Hepatocyte (in vitro differentiated cells): Measurements from ENCODE around the gene NFIX. TPM values are rescaled to one million over a fixed set of nuclear protein-coding genes. Genes with fewer than 3 reads are reported as not detected.
A peak's percentile ranks its signal among the peaks of the same experiment; 100 is the strongest.

Source experiments
- DNase-seq: peaks from one replicate; pipeline ENCODE4 v3.0.0-alpha.2; 2016; ENCODE audit warnings: low spot score
- H2AFZ ChIP-seq: fragments of 200-600 bp; sonication (generic); 2 replicates; pipeline ENCODE4 v1.6.0; 2016; ENCODE audit warnings: antibody characterized with exemption, mild to moderate bottlenecking
- H3K27ac ChIP-seq: fragments of 200-600 bp; sonication (generic); 2 replicates; pipeline ENCODE4 v1.5.1; 2016; ENCODE audit warnings: mild to moderate bottlenecking
- H3K27me3 ChIP-seq: fragments of 200-600 bp; sonication (generic); 2 replicates; pipeline ENCODE4 v1.6.1; 2016
- H3K36me3 ChIP-seq: fragments of 200-600 bp; sonication (generic); replicated peaks from 2 replicates; pipeline ENCODE4 v1.5.1; 2016; ENCODE audit warnings: low read depth; ENCODE audit not compliant: insufficient read depth
- H3K4me1 ChIP-seq: fragments of 200-600 bp; sonication (generic); 2 replicates; pipeline ENCODE4 v1.5.1; 2016; ENCODE audit warnings: mild to moderate bottlenecking, moderate library complexity; ENCODE audit not compliant: insufficient read depth
- H3K4me2 ChIP-seq: fragments of 200-600 bp; sonication (generic); 2 replicates; pipeline ENCODE4 v1.6.0; 2016
- H3K4me3 ChIP-seq: fragments of 200-600 bp; sonication (generic); 2 replicates; pipeline ENCODE4 v1.5.1; 2016; ENCODE audit warnings: mild to moderate bottlenecking
- H3K79me2 ChIP-seq: fragments of 200-600 bp; sonication (generic); 2 replicates; pipeline ENCODE4 v1.6.0; 2017; ENCODE audit warnings: mild to moderate bottlenecking
- H3K9me2 ChIP-seq: fragments of 200-600 bp; sonication (generic); replicated peaks from 2 replicates; pipeline ENCODE4 v1.6.0; 2017; ENCODE audit warnings: mild to moderate bottlenecking; ENCODE audit not compliant: insufficient read depth
- H3K9me3 ChIP-seq: fragments of 200-600 bp; sonication (generic); 2 replicates; pipeline ENCODE4 v1.5.1; 2016; ENCODE audit warnings: low read depth, mild to moderate bottlenecking
- H4K20me1 ChIP-seq: fragments of 200-600 bp; sonication (generic); 2 replicates; pipeline ENCODE4 v1.6.0; 2016; ENCODE audit warnings: mild to moderate bottlenecking; ENCODE audit not compliant: insufficient read depth, poor library complexity, severe bottlenecking
- CTCF ChIP-seq: fragments of 200-600 bp; sonication (generic); IDR thresholded peaks from 2 replicates; pipeline ENCODE4 v1.5.1; 2016; ENCODE audit warnings: antibody characterized with exemption, mild to moderate bottlenecking; ENCODE audit not compliant: poor library complexity
- EZH2 ChIP-seq: fragments of 200-600 bp; sonication (generic); IDR thresholded peaks from 2 replicates; pipeline ENCODE4 v1.6.1; 2016; ENCODE audit warnings: antibody characterized with exemption, mild to moderate bottlenecking, borderline replicate concordance
- EZH2phosphoT487 ChIP-seq: fragments of 200-600 bp; sonication (generic); IDR thresholded peaks from one replicate; pipeline ENCODE4 v1.6.1; 2018; ENCODE audit warnings: antibody characterized with exemption, mild to moderate bottlenecking, low read depth, moderate library complexity; ENCODE audit not compliant: unreplicated experiment, severe bottlenecking
- WGBS: methylation state at CpG from one replicate; pipeline ENCODE4 v1.1.6; 2016; ENCODE audit warnings: low lambda C conversion rate; ENCODE audit errors: missing lambda C conversion rate; 5-methylcytosine and 5-hydroxymethylcytosine counted together
- polyA plus RNA-seq: library from polyadenylated mRNA; unstranded; fragments of >200 nt; fragmentation: Nextera tagmentation; extraction: Ambion mirVana; gene quantifications from 2 replicates; pipeline ENCODE4 v1.2.1, GENCODE V29; 2016
- total RNA-seq: library from RNA; depleted of rRNA; stranded (reverse); fragments of >200 nt; gene quantifications from 2 replicates; pipeline ENCODE4 v1.2.3, GENCODE V29; 2014

NFIX gene
- total and polyA plus RNA-seq, 2 experiments from 2014 or later = 10.2 to 12.8 TPM

- Histone ChIP-seq H4K20me1 (peaks cover 28% of the 10 kb centered on the region), H3K4me2 (peak within 1 kb of the TSS; percentile 94), H3K27ac (peak within 1 kb of the TSS; percentile 89), H3K27me3 (no peaks in the 10 kb centered on the region), H3K9me2 (no peaks in the 10 kb centered on the region), H3K4me3 (peak within 1 kb of the TSS; percentile 99), H3K79me2 (peaks cover 61% of the 10 kb centered on the region), H2AFZ (peak within 1 kb of the TSS; percentile 81), H3K9me3 (no peaks in the 10 kb centered on the region), H3K4me1 (peaks cover 39% of the 10 kb centered on the region), H3K36me3 (no peaks in the 10 kb centered on the region)
- WGBS = 14% methylated on average over 22 of the region's 65 CpGs
- TF ChIP-seq EZH2 (no peak), CTCF (no peak), EZH2phosphoT487 (no peak)
- peak; percentile 96 for DNase-seq
Measured at GRCh38 chr19:13117772-13118423, 122.6 kb downstream of the NFIX start, which contains the start of gene NACC1. Gene NACC1, plus strand, starts transcription at chr19:13118264. Its CDS starts 16,944 bp downstream, at chr19:13135208.

GRCh38 chr19:13118424-13119193 lies 123.3 kb downstream of the NFIX start:
- Histone ChIP-seq H3K27me3 (no peaks in the 10 kb centered on the region), H3K27ac (peak overlapping the region; percentile 89), H3K9me2 (no peaks in the 10 kb centered on the region), H3K4me1 (peaks cover 39% of the 10 kb centered on the region), H3K79me2 (peaks cover 68% of the 10 kb centered on the region), H3K4me2 (peak overlapping the region; percentile 86), H4K20me1 (peaks cover 35% of the 10 kb centered on the region), H3K9me3 (no peaks in the 10 kb centered on the region), H2AFZ (peak overlapping the region; percentile 56), H3K4me3 (peak overlapping the region; percentile 99), H3K36me3 (no peaks in the 10 kb centered on the region)
- 0% methylated on average over 10 of the region's 57 CpGs for WGBS
- peak; percentile 85 for DNase-seq
- TF ChIP-seq EZH2phosphoT487 = no peak
- no peak for TF ChIP-seq EZH2
- no peak for TF ChIP-seq CTCF

GRCh38 chr19:13119627-13120026 lies 124.4 kb downstream of the NFIX start:
- 88% methylated on average over 8 of the region's 8 CpGs for WGBS
- Histone ChIP-seq H3K9me3 (no peaks in the 10 kb centered on the region), H3K4me1 (peaks cover 39% of the 10 kb centered on the region), H3K36me3 (no peaks in the 10 kb centered on the region), H3K27me3 (no peaks in the 10 kb centered on the region), H2AFZ (no peak overlapping the region), H3K4me2 (peak overlapping the region; percentile 86), H3K79me2 (peaks cover 79% of the 10 kb centered on the region), H3K27ac (peak overlapping the region; percentile 27), H4K20me1 (peaks cover 38% of the 10 kb centered on the region), H3K9me2 (no peaks in the 10 kb centered on the region), H3K4me3 (no peak overlapping the region)
- DNase-seq = no peak
- TF ChIP-seq EZH2 (no peak), EZH2phosphoT487 (no peak), CTCF (no peak)
